Glutamatergic neuron (in vitro differentiated cells): ENCODE data around the gene ATP8B4. TPM values are rescaled to one million over a fixed set of nuclear protein-coding genes. Genes with fewer than 3 reads are reported as not detected.

Experiments
- DNase-seq: peaks from one replicate; pipeline ENCODE4 v3.0.0; 2022
- H3K27ac Mint-ChIP-seq: one replicate; pipeline ENCODE4 v1.8.0; 2020; ENCODE audit warnings: mild to moderate bottlenecking, mixed read lengths, inconsistent platforms; ENCODE audit not compliant: unreplicated experiment
- H3K27me3 Mint-ChIP-seq: one replicate; pipeline ENCODE4 v1.8.0; 2020; ENCODE audit warnings: mild to moderate bottlenecking, moderate library complexity, mixed read lengths, inconsistent platforms; ENCODE audit not compliant: unreplicated experiment
- H3K36me3 Mint-ChIP-seq: one replicate; pipeline ENCODE4 v1.8.0; 2020; ENCODE audit warnings: mild to moderate bottlenecking, mixed read lengths, inconsistent platforms; ENCODE audit not compliant: unreplicated experiment
- H3K4me1 Mint-ChIP-seq: one replicate; pipeline ENCODE4 v1.8.0; 2020; ENCODE audit warnings: mild to moderate bottlenecking, low read depth, mixed read lengths, inconsistent platforms; ENCODE audit not compliant: unreplicated experiment
- H3K4me3 Mint-ChIP-seq: one replicate; pipeline ENCODE4 v1.8.0; 2020; ENCODE audit warnings: mild to moderate bottlenecking, mixed read lengths, inconsistent platforms; ENCODE audit not compliant: unreplicated experiment
- H3K9me3 Mint-ChIP-seq: one replicate; pipeline ENCODE4 v1.8.0; 2020; ENCODE audit warnings: mild to moderate bottlenecking, moderate library complexity, mixed read lengths, inconsistent platforms; ENCODE audit not compliant: unreplicated experiment
- CTCF ChIP-seq: fragments of 200-600 bp; sonication (generic); IDR thresholded peaks from one replicate; pipeline ENCODE4 v1.5.0; 2021; ENCODE audit not compliant: partially characterized antibody, unreplicated experiment
- total RNA-seq: library from RNA; stranded (reverse); fragmentation: NEBNext Ultra II Directional; extraction: Animal tissue kit (Norgen Biotek cat#: 25700); gene quantifications from one replicate; pipeline ENCODE4 v1.2.1, GENCODE V29; 2021; ENCODE audit not compliant: unreplicated experiment

The ATP8B4 gene
- total RNA-seq, 1 donor from 2014 or later: not detected

GRCh38 chr15:49857496-49858475 lies 261.2 kb downstream of the ATP8B4 start:
- H3K36me3 Mint-ChIP-seq: no peaks in the 10 kb centered on the region
- no peak for DNase-seq
- no peaks in the 10 kb centered on the region for H3K4me1 Mint-ChIP-seq
- H3K4me3 Mint-ChIP-seq: no peak overlapping the region
- no peaks in the 10 kb centered on the region for H3K27me3 Mint-ChIP-seq
- H3K9me3 Mint-ChIP-seq: no peaks in the 10 kb centered on the region
- H3K27ac Mint-ChIP-seq: no peak overlapping the region
- TF ChIP-seq CTCF: no peak

GRCh38 chr15:49855917-49856637 lies 263.0 kb downstream of the ATP8B4 start:
- no peak overlapping the region for H3K4me3 Mint-ChIP-seq
- H3K27ac Mint-ChIP-seq: no peak overlapping the region
- no peaks in the 10 kb centered on the region for H3K36me3 Mint-ChIP-seq
- no peak for TF ChIP-seq CTCF
- H3K9me3 Mint-ChIP-seq: no peaks in the 10 kb centered on the region
- no peak for DNase-seq
- H3K27me3 Mint-ChIP-seq: no peaks in the 10 kb centered on the region
- H3K4me1 Mint-ChIP-seq: no peaks in the 10 kb centered on the region

- Mint-ChIP-seq H3K9me3 (no peaks in the 10 kb centered on the region), H3K36me3 (no peaks in the 10 kb centered on the region), H3K4me1 (no peaks in the 10 kb centered on the region), H3K4me3 (no peak overlapping the region), H3K27ac (no peak overlapping the region), H3K27me3 (no peaks in the 10 kb centered on the region)
- no peak for DNase-seq
- TF ChIP-seq CTCF: no peak
These were observed 266.3 kb downstream of the ATP8B4 start for GRCh38 chr15:49852756-49853155.

- no peaks in the 10 kb centered on the region for H3K27me3 Mint-ChIP-seq
- no peak overlapping the region for H3K4me3 Mint-ChIP-seq
- no peaks in the 10 kb centered on the region for H3K36me3 Mint-ChIP-seq
- DNase-seq: no peak
- no peaks in the 10 kb centered on the region for H3K9me3 Mint-ChIP-seq
- no peaks in the 10 kb centered on the region for H3K4me1 Mint-ChIP-seq
- TF ChIP-seq CTCF: no peak
- no peak overlapping the region for H3K27ac Mint-ChIP-seq
These were observed 270.2 kb downstream of the ATP8B4 start for GRCh38 chr15:49848807-49849206.
